ENCODE measurements around the gene GOLGA6L9. TPM values are rescaled to one million over a fixed set of nuclear protein-coding genes. Genes with fewer than 3 reads are reported as not detected.
A peak's percentile ranks its signal among the peaks of the same experiment; 100 is the strongest.
"Not testable (repeated sequence)": the region's sequence is repeated elsewhere in the genome, so short reads cannot be mapped to it uniquely, and the experiment has no call there.

Gene GOLGA6L9
- total and polyA plus RNA-seq, 9 donors: 0.88 to 3.9 (median 1.4) TPM

DNA sequence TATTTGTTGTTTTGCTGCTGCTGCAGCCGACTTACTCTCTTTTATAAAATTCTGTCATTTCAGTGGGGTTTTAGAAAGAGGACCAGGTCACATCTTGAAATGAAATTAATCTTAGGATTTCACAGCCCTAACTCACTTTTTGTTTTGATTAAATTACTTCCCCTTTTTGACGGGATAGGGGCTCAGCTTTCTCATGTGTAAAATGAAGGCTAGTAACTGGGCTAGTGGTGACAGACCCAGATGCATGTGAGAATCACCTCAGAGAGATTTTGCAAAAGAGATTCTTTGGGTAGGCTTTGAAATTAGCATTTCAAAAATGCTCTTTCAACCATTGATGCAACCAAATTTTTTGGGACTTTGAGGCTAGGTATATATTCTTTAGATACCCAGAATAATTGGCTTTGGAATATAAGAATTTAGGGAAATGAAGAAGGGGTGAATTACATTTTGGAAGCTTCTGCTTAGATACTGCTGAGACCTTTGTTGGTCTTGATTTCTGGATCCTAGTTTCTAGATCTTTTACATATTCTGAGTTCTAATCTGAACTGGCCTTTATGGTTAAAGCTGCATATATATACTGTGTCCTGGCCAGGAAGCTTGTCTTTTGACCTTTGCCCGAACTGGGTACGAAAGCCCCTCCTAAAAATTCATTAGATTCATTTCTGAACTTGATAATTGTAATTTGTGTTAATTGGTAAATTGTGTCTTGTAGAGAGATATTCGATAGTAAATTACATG lies 30.1 kb upstream of the GOLGA6L9 start:
- H3K27me3 ChIP-seq (ENCODE audit: control insufficient read depth, insufficient read depth, low read length); H3K4me1 ChIP-seq (ENCODE audit: control insufficient read depth, insufficient read depth, low read length); DNase-seq; H3K9me3 ChIP-seq (replicated peaks; ENCODE audit: control insufficient read depth, low read depth, low read length); H3K36me3 ChIP-seq (ENCODE audit: control insufficient read depth, insufficient read depth, low read length); H3K27ac ChIP-seq (ENCODE audit: low read length); H3K4me3 ChIP-seq (ENCODE audit: low read length): not testable (repeated sequence)
- WGBS (ENCODE audit: insufficient coverage): no CpG with 5 or more reads among the region's 5 CpGs

DNA sequence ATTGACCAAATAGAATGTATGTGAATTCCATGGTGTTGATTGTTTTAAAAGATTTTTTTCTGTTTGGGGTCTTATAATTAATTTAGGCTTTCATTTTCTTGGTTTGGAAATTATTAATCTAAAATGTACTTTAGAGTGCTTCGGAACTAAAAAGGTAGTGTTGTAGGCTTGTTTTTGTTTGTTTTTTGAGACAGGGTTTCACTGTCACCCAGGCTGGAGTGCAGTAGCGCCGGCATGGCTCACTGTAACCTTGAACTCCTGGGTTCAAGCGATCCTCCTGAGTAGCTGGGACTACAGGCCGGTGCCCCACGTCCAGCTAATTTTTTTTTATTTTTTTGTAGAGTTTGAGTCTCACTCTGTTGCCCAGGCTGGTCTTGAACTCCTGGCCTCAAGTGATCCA lies 27.7 kb upstream of the GOLGA6L9 start:
- not testable (repeated sequence) for DNase-seq; H3K9me3 ChIP-seq (replicated peaks; ENCODE audit: control insufficient read depth, low read depth, low read length); H3K27ac ChIP-seq (ENCODE audit: low read length); H3K27me3 ChIP-seq (ENCODE audit: control insufficient read depth, insufficient read depth, low read length); H3K36me3 ChIP-seq (ENCODE audit: control insufficient read depth, insufficient read depth, low read length); H3K4me3 ChIP-seq (ENCODE audit: low read length); H3K4me1 ChIP-seq (ENCODE audit: control insufficient read depth, insufficient read depth, low read length)
- WGBS (ENCODE audit: insufficient coverage): no CpG with 5 or more reads among the region's 6 CpGs

DNA sequence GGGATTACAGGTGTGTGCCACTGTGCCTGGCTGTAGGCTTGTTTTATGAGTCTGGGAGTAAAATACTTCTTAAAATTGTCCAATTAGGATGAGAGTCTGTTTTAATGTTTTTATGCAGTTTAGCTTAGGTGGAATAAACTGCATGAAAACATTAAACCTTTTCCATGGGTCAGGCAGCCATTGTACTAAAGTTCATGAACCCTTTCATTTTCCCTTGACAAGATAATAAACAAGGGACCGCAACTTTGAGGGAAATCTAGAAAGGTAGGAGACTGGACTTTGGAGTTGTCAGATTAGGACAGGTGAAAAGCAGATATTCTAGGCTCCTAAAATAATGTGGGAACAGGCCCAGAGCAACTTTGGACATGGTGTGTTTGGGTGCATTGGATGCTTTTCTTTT lies 27.3 kb upstream of the GOLGA6L9 start:
- not testable (repeated sequence) for H3K27me3 ChIP-seq (ENCODE audit: control insufficient read depth, insufficient read depth, low read length); H3K27ac ChIP-seq (ENCODE audit: low read length); H3K4me1 ChIP-seq (ENCODE audit: control insufficient read depth, insufficient read depth, low read length); H3K9me3 ChIP-seq (replicated peaks; ENCODE audit: control insufficient read depth, low read depth, low read length); H3K4me3 ChIP-seq (ENCODE audit: low read length); H3K36me3 ChIP-seq (ENCODE audit: control insufficient read depth, insufficient read depth, low read length); DNase-seq
- no CpG with 5 or more reads among the region's 1 CpG for WGBS (ENCODE audit: insufficient coverage)

DNA sequence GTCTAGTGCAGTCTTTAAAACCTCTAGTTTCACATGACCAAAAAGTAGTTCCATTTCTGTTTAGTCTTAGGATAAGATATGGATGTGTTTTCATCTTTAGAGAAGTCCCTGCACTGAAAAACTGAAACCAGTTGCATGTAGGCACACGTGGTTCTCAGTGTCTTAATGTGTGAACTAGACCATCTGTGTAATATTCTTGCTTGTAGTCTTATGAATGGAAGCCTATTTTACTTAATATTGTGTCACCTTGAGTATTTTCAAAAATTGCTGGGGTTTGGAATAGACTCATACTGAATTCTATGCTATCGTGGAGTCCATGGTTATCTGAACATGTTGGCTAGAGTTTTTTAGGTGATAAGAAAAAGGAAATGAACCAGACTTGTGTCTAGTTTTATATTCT lies 23.4 kb upstream of the GOLGA6L9 start:
- not testable (repeated sequence) for H3K4me3 ChIP-seq (ENCODE audit: low read length); H3K36me3 ChIP-seq (ENCODE audit: control insufficient read depth, insufficient read depth, low read length); H3K27ac ChIP-seq (ENCODE audit: low read length); H3K27me3 ChIP-seq (ENCODE audit: control insufficient read depth, insufficient read depth, low read length); H3K4me1 ChIP-seq (ENCODE audit: control insufficient read depth, insufficient read depth, low read length); H3K9me3 ChIP-seq (replicated peaks; ENCODE audit: control insufficient read depth, low read depth, low read length); DNase-seq
- whole genome bisulfite sequencing (ENCODE audit: insufficient coverage): no CpG with 5 or more reads among the region's 2 CpGs

DNA sequence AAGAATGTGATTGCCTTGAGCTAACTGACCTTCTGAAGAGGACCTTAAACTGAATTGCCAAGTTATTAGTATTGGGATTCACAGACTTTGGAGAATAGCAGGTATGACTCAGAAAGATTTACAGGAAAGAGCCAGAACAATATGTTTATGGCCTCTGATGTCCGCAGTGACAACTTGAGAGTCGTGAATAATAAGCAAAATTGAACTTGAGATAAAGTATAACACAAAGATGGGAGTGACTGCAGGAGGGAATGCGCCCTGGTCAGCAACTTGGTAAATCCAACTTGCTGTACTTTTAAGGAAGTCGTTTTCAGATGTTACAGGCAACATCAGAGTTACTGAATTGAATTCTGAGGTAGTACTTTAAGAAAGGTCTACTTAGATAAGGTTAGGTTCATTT lies 19.3 kb upstream of the GOLGA6L9 start:
- H3K27ac ChIP-seq (ENCODE audit: low read length); H3K9me3 ChIP-seq (replicated peaks; ENCODE audit: control insufficient read depth, low read depth, low read length); H3K4me1 ChIP-seq (ENCODE audit: control insufficient read depth, insufficient read depth, low read length); H3K36me3 ChIP-seq (ENCODE audit: control insufficient read depth, insufficient read depth, low read length); H3K27me3 ChIP-seq (ENCODE audit: control insufficient read depth, insufficient read depth, low read length); H3K4me3 ChIP-seq (ENCODE audit: low read length); DNase-seq: not testable (repeated sequence)
- WGBS (ENCODE audit: insufficient coverage): 72% methylated on average over 4 of the region's 4 CpGs

DNA sequence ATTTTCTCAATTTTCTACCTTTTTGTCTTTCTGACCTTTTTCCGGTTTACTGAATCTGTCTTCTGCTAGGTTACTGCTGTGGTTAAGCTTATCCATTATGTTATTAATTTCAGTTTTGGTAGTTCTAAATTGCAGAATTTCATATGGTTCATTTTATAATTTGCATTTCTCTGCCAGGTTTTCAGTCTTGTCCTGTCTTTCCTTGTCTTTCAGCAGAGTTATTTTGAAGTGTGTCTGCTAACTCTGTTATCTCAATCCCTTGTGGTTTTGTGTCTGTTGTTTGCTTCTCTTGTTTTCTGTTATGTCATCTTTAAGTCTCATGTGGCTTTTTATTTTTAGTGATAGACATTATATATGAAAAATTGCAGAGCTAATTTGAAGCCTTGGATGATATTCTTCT lies 18.0 kb upstream of the GOLGA6L9 start:
- no CpG with 5 or more reads among the region's 1 CpG for WGBS (ENCODE audit: insufficient coverage)
- not testable (repeated sequence) for H3K36me3 ChIP-seq (ENCODE audit: control insufficient read depth, insufficient read depth, low read length); H3K27ac ChIP-seq (ENCODE audit: low read length); H3K4me3 ChIP-seq (ENCODE audit: low read length); H3K9me3 ChIP-seq (replicated peaks; ENCODE audit: control insufficient read depth, low read depth, low read length); H3K4me1 ChIP-seq (ENCODE audit: control insufficient read depth, insufficient read depth, low read length); H3K27me3 ChIP-seq (ENCODE audit: control insufficient read depth, insufficient read depth, low read length)
- DNase-seq: peak; percentile 0

DNA sequence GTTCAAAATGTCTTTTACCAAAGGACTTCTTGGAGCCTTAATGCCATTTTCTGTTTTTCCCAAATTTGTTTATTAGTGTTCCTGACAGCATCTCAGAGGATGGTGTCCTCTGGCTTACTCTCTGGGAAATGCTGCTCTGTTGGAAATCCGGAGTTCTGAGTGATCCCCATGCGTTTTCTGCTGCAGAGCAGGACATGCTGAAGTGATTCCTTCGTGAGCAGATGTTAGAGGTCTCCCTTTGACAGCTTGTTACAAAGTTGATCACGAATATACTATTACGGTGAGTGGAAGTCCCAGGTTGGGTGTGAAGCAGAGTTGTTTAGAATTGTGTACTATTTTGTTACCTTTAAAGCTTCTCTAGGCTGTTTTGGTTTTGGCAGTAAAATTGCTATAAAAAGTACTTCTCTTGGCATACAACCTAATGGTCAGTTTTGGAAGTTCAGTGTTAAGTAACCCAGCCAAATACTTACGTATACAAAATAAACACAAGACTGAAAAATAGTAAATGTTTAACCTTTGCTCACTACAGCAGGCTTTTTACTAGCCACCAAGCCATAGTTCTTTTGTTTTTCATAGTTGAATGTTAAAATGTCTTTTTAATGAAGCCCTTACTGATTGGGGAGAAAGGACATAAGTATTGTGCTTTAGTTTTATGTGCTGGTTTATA lies 15.0 kb upstream of the GOLGA6L9 start:
- H3K36me3 ChIP-seq (ENCODE audit: control insufficient read depth, insufficient read depth, low read length); H3K9me3 ChIP-seq (replicated peaks; ENCODE audit: control insufficient read depth, low read depth, low read length); H3K4me1 ChIP-seq (ENCODE audit: control insufficient read depth, insufficient read depth, low read length); H3K27ac ChIP-seq (ENCODE audit: low read length); H3K27me3 ChIP-seq (ENCODE audit: control insufficient read depth, insufficient read depth, low read length); H3K4me3 ChIP-seq (ENCODE audit: low read length): not testable (repeated sequence)
- DNase-seq: peak; percentile 59
- WGBS (ENCODE audit: insufficient coverage): 54% methylated on average over 3 of the region's 6 CpGs

DNA sequence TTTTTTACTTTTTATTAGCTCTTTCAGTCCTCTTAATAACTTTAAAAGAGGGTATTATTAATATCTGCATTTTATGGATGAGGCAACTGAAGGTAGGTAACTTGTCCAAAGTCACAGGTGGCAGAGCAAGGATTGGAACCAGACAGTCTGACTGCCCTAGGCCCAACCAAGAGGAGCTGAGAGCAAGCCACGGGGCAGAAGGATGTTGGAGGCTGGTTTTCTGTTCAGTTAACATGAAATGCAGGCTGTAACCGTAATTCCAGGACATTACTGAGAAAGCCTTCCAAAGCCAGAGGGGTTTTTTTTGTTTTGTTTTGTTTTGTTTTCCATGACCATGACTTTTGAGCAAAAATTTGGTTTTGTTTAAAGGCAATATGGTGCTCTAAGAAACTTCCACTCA lies 9.1 kb upstream of the GOLGA6L9 start:
- not testable (repeated sequence) for H3K27me3 ChIP-seq (ENCODE audit: control insufficient read depth, insufficient read depth, low read length); DNase-seq; H3K9me3 ChIP-seq (replicated peaks; ENCODE audit: control insufficient read depth, low read depth, low read length); H3K36me3 ChIP-seq (ENCODE audit: control insufficient read depth, insufficient read depth, low read length); H3K27ac ChIP-seq (ENCODE audit: low read length); H3K4me3 ChIP-seq (ENCODE audit: low read length); H3K4me1 ChIP-seq (ENCODE audit: control insufficient read depth, insufficient read depth, low read length)
- WGBS (ENCODE audit: insufficient coverage): no CpG with 5 or more reads among the region's 2 CpGs

DNA sequence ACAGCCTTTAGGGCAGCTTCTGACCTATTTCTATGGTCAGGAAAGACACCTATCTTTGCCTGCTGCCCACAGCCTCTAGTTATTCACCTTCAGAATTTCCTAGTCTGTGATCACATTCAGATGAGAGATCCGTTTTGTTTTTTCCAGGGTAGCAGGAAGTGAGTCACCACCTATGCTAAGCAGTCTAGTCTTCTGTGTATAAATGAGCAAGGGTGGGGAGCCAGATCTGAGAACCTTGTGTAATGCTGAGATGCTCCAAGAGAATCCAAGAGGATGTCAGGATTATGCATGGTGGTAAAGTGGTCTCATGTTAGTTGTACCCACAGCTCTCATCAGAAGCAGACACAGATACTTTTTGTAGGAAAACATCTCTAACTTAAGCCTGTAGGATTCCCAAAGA lies 8.7 kb upstream of the GOLGA6L9 start:
- not testable (repeated sequence) for H3K27ac ChIP-seq (ENCODE audit: low read length); H3K36me3 ChIP-seq (ENCODE audit: control insufficient read depth, insufficient read depth, low read length); H3K4me3 ChIP-seq (ENCODE audit: low read length); DNase-seq; H3K4me1 ChIP-seq (ENCODE audit: control insufficient read depth, insufficient read depth, low read length); H3K27me3 ChIP-seq (ENCODE audit: control insufficient read depth, insufficient read depth, low read length); H3K9me3 ChIP-seq (replicated peaks; ENCODE audit: control insufficient read depth, low read depth, low read length)
- no CpG with 5 or more reads among the region's 1 CpG for WGBS (ENCODE audit: insufficient coverage)

DNA sequence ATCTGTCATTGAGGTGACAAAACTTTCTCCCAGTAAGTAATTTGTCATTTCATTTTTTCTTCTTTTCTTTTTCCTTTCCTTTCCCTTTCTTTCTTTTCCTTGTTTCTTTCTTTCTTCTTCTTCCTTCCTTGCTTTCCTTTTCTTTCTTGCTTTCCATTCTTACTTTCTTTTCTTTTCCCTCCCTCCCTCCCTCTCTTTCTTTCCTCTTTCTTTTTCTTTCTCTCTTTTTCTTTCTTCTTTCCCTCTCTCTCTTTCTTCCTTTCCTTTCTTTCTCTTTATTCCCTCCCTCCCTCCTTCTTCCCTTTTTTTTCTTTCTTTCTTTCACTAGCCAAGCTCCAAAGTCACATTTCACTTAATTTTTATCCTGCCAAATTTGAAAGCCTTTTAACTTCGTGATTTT lies 2.5 kb upstream of the GOLGA6L9 start:
- not testable (repeated sequence) for DNase-seq; H3K36me3 ChIP-seq (ENCODE audit: control insufficient read depth, insufficient read depth, low read length); H3K27ac ChIP-seq (ENCODE audit: low read length); H3K4me1 ChIP-seq (ENCODE audit: control insufficient read depth, insufficient read depth, low read length); H3K9me3 ChIP-seq (replicated peaks; ENCODE audit: control insufficient read depth, low read depth, low read length); H3K4me3 ChIP-seq (ENCODE audit: low read length); H3K27me3 ChIP-seq (ENCODE audit: control insufficient read depth, insufficient read depth, low read length)
- no CpG with 5 or more reads among the region's 1 CpG for WGBS (ENCODE audit: insufficient coverage)

DNA sequence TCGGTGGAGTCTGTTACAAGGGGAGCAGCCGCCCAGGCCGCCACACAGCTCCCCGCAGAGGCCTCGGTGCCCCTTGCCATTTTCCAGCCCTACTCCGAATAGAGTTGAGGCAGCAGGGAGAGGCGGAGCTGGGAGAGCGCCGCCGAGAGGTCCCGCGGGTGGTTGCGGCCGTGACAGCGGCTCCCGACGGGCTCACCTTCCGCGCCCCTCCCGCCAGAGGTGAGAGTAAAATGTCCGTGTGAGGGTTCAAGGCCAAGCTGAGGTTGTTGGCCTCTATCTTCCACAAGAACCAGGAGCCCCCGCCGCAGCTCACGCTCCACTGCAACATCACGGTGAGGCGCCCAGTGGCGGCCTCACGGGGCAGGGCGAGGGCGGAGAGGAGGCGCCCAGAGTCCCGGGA lies 15.8 kb downstream of the GOLGA6L9 start:
- not testable (repeated sequence) for H3K36me3 ChIP-seq (ENCODE audit: control insufficient read depth, insufficient read depth, low read length); H3K9me3 ChIP-seq (replicated peaks; ENCODE audit: control insufficient read depth, low read depth, low read length); H3K4me1 ChIP-seq (ENCODE audit: control insufficient read depth, insufficient read depth, low read length); H3K27ac ChIP-seq (ENCODE audit: low read length); H3K27me3 ChIP-seq (ENCODE audit: control insufficient read depth, insufficient read depth, low read length); DNase-seq
- no CpG with 5 or more reads among the region's 32 CpGs for WGBS (ENCODE audit: insufficient coverage)
- H3K4me3 ChIP-seq (ENCODE audit: low read length): peak overlapping the region; percentile 35

All from muscle of leg (tissue), 11 donors.